ENCODE results near the gene KIAA1671. TPM values are rescaled to one million over a fixed set of nuclear protein-coding genes. Genes with fewer than 3 reads are reported as not detected.

Gene KIAA1671
- total RNA-seq, 1 experiment from 2014 or later, result 68.1 TPM

GRCh38 chr22:25111579-25112517 is 159.3 kb downstream of the KIAA1671 start:
- no TSS peak for BruUV-seq (replicated peaks)
- H3K4me3 Mint-ChIP-seq (ENCODE audit: unreplicated experiment), result peak overlapping the region; percentile 74
- TF ChIP-seq CTCF (IDR thresholded peaks at IDR 0.05; ENCODE audit: unreplicated experiment), result no peak
- DNase-seq (ENCODE audit: unreplicated experiment), result no peak
- peaks cover 29% of the 10 kb centered on the region for H3K4me1 Mint-ChIP-seq (ENCODE audit: insufficient read depth, unreplicated experiment)
- CTCF ChIA-PET, result interaction anchor here (0.7 to 3.5 kb wide), 14 partner anchors 9 to 91 kb away, joined by 3 to 20 read pairs (median 5); no protein-coding TSS in a partner anchor
- intact Hi-C loops (cut with micrococcal nuclease), result loop anchor here (5.0 kb wide), 2 partner anchors 40 to 55 kb away; no protein-coding TSS in a partner anchor
- POLR2A ChIA-PET, result interaction anchor here (0.8 to 1.7 kb wide), 8 partner anchors 22 to 64 kb away, joined by 3 to 7 read pairs (median 4); no protein-coding TSS in a partner anchor
- H3K27me3 Mint-ChIP-seq (ENCODE audit: insufficient read depth, unreplicated experiment), result no peaks in the 10 kb centered on the region
- peak overlapping the region; percentile 97 for H3K27ac Mint-ChIP-seq (ENCODE audit: low read depth, unreplicated experiment)
- H3K9me3 Mint-ChIP-seq (ENCODE audit: unreplicated experiment), result no peaks in the 10 kb centered on the region
- peaks cover 23% of the 10 kb centered on the region for H3K36me3 Mint-ChIP-seq (ENCODE audit: insufficient read depth, unreplicated experiment)

GRCh38 chr22:25112538-25113253 is 160.2 kb downstream of the KIAA1671 start:
- Mint-ChIP-seq H3K9me3 (ENCODE audit: unreplicated experiment) (no peaks in the 10 kb centered on the region), H3K4me1 (ENCODE audit: insufficient read depth, unreplicated experiment) (peaks cover 29% of the 10 kb centered on the region), H3K4me3 (ENCODE audit: unreplicated experiment) (peak overlapping the region; percentile 74), H3K36me3 (ENCODE audit: insufficient read depth, unreplicated experiment) (peaks cover 27% of the 10 kb centered on the region), H3K27ac (ENCODE audit: low read depth, unreplicated experiment) (peak overlapping the region; percentile 23), H3K27me3 (ENCODE audit: insufficient read depth, unreplicated experiment) (no peaks in the 10 kb centered on the region)
- POLR2A ChIA-PET, result interaction anchor here (1.1 to 1.6 kb wide), 5 partner anchors 21 to 52 kb away, joined by 3 to 5 read pairs (median 4); no protein-coding TSS in a partner anchor
- CTCF ChIA-PET, result interaction anchor here (0.8 to 3.5 kb wide), 8 partner anchors 13 to 64 kb away, joined by 3 to 20 read pairs (median 6); no protein-coding TSS in a partner anchor
- TF ChIP-seq CTCF (IDR thresholded peaks at IDR 0.05; ENCODE audit: unreplicated experiment), result no peak
- intact Hi-C loops (cut with micrococcal nuclease), result loop anchor here (5.0 kb wide), 2 partner anchors 40 to 55 kb away; no protein-coding TSS in a partner anchor
- BruUV-seq (replicated peaks), result no TSS peak
- no peak for DNase-seq (ENCODE audit: unreplicated experiment)

GRCh38 chr22:25113316-25113721 is 160.8 kb downstream of the KIAA1671 start:
- ChIA-PET CTCF (interaction anchor here (0.7 to 1.3 kb wide), 2 partner anchors 34 to 55 kb away, joined by 3 read pairs; no protein-coding TSS in a partner anchor), POLR2A (interaction anchor here (1.2 to 1.6 kb wide), 2 partner anchors 20 to 51 kb away, joined by 4 to 5 read pairs; no protein-coding TSS in a partner anchor)
- Mint-ChIP-seq H3K4me3 (ENCODE audit: unreplicated experiment) (no peak overlapping the region), H3K4me1 (ENCODE audit: insufficient read depth, unreplicated experiment) (peaks cover 29% of the 10 kb centered on the region), H3K27me3 (ENCODE audit: insufficient read depth, unreplicated experiment) (no peaks in the 10 kb centered on the region), H3K36me3 (ENCODE audit: insufficient read depth, unreplicated experiment) (peaks cover 33% of the 10 kb centered on the region), H3K9me3 (ENCODE audit: unreplicated experiment) (no peaks in the 10 kb centered on the region), H3K27ac (ENCODE audit: low read depth, unreplicated experiment) (peak overlapping the region; percentile 23)
- BruUV-seq (replicated peaks), result no TSS peak
- no peak for TF ChIP-seq CTCF (IDR thresholded peaks at IDR 0.05; ENCODE audit: unreplicated experiment)
- no peak for DNase-seq (ENCODE audit: unreplicated experiment)
- intact Hi-C loops (cut with micrococcal nuclease), result loop anchor here (5.0 kb wide), 2 partner anchors 39 to 54 kb away; no protein-coding TSS in a partner anchor

Measured in MCF 10A (cell line).